NT2/D1 (cell line): Measurements from ENCODE around the gene TRIM22.

Experiments
- SUZ12 ChIP-seq: IDR thresholded peaks from 2 replicates; pipeline ENCODE4 v1.6.1; 2011; ENCODE audit not compliant: insufficient read length, insufficient read depth; ENCODE audit errors: extremely low read depth
- YY1 ChIP-seq: IDR thresholded peaks from 2 replicates; pipeline ENCODE4 v1.6.1; 2011; ENCODE audit not compliant: insufficient read length, insufficient read depth
- ZNF274 ChIP-seq: IDR thresholded peaks from 2 replicates; pipeline ENCODE4 v1.6.1; 2011; ENCODE audit warnings: mild to moderate bottlenecking, low read depth, low read length

- TF ChIP-seq YY1 = no peak
- no peak for TF ChIP-seq ZNF274
- TF ChIP-seq SUZ12 = no peak
Measured at GRCh38 chr11:5658318-5658717, 31.3 kb upstream of the TRIM22 start.
